Fibroblast of upper back skin (primary cell): ENCODE measurements around the gene ZNF714.
"Not testable (repeated sequence)": the region's sequence is repeated elsewhere in the genome, so short reads cannot be mapped to it uniquely, and the experiment has no call there.

Source experiments
- DNase-seq: peaks from one replicate; pipeline ENCODE4 v3.0.0-alpha.2; 2013

ZNF714 gene

DNA sequence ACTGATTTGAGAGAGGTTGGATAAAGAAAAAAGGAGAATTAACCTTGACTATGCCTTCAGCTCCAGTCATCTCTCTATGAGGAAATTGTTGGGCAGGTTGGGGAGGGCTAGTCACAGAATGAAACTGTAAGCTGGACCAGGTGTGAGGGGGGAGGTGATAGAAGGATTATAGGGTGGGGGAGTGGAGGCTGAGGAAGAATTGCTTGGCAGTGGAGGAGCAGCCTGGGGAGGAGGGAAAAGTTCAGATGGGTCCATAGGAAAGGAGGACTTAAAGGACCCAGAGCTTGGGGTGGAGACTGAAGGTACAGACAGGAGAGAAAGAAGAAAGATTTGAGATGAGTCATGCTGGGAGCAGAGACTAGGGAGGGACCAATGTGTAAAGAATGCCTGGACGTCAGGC, 51.6 kb downstream of the ZNF714 start:
- DNase-seq = no peak

- no peak for DNase-seq
Observed at GRCh38 chr19:21134934-21135366, 52.9 kb downstream of the ZNF714 start.

DNA sequence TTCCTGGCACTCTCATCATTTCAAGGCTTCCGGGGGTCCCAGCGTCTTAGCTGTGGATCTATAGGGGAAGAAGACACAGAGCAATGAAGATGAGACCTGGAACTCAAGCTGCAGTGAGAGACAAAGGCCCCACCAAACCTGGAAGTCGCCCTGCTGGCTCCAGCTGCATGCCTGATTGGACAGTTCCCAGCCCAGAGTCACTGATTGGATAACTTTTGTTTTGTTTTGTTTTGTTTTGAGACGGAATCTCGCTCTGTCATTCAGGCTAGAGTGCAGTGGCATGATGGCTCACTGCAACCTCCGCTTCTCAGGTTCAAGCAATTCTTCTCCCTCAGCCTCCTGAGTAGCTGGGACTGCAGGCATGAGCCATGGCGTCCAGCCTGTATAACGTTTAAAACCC, 53.4 kb downstream of the ZNF714 start:
- no peak for DNase-seq

- no peak for DNase-seq
Observed at GRCh38 chr19:21138130-21138529, 56.1 kb downstream of the ZNF714 start.

GRCh38 chr19:21141006-21141405, 59.0 kb downstream of the ZNF714 start:
- DNase-seq = not testable (repeated sequence)

DNA sequence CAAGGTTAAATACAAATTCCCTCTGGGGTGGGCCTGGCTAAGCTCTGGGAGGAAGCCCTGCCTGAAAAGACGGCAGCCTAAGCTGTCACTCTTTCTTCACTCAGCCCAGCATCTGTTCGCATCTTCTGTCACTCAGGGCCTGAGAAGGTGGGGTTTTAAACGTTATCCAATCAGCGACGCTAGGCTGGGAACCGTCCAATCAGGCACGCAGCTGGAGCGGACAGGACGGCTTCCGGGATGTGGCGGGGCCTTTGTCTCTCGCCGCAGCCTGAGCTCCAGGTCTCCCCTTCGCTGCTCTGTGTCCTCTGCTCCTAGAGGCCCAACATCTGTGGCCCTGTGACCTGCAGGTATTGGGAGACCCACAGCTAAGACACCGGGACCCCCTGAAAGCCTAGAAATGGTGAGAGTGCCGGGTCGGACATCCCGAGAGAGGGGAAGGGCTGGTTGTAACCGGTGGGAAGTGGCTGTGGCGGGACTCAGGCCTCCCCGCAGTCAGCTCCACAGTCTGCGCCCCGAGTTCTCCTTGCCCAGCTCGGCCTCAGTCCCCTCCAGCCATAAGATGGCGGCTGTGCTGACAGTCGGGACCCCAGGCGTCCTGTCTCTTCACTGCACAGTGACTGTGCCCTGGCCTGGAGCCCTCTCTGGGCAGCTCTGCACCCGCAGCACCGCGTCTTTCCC, 59.9 kb downstream of the ZNF714 start, which contains the start of gene ZNF431:
TSS of gene ZNF431 (plus strand) at position 254 of the 678 bp plus-strand sequence. CDS start at position 398, 144 bp downstream.
- DNase-seq = peak; percentile 94

DNA sequence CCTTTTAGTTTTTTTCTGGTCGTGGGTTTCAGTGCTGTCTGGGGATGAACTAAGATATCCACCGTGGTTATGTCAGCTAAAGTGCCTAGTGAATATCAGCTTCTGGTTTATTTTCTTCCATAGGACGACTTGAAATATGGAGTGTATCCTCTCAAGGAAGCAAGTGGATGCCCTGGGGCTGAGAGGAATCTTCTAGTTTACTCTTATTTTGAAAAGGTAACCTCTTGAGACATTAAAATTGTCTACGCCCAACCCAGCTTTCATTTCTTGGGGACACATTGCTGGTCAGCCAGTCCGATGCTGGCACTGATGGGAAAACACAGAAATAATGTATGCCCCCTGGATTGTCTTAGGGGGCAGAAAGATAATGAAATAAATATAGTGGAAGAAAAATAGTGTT, 61.4 kb downstream of the ZNF714 start:
- DNase-seq = no peak

- no peak for DNase-seq
Observed at GRCh38 chr19:21143854-21144253, 61.9 kb downstream of the ZNF714 start.

DNA sequence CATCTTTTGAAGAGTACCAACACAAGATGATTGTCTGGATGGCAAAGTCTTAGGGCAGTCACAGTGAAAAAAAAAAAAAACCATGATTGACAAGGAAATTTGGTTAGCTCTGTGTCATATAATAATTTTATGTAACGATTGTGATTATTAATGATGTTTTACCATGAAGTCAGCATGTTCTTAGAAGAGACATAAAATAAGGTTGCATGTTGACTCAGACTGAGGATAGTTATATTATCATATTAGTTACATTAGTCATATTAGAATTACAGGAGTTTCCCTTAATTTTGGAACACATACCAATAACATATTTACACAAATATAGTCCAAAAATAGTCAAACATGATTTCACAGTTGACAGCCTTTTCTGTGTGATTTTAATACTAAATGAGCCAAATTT, 65.5 kb downstream of the ZNF714 start:
- no peak for DNase-seq

- no peak for DNase-seq
Observed at GRCh38 chr19:21148681-21149080, 66.7 kb downstream of the ZNF714 start.

- DNase-seq = no peak
Observed at GRCh38 chr19:21149877-21150276, 67.9 kb downstream of the ZNF714 start.

GRCh38 chr19:21151460-21151859, 69.5 kb downstream of the ZNF714 start:
- DNase-seq = no peak

GRCh38 chr19:21158523-21159135, 76.6 kb downstream of the ZNF714 start:
- DNase-seq = peak; percentile 22

DNA sequence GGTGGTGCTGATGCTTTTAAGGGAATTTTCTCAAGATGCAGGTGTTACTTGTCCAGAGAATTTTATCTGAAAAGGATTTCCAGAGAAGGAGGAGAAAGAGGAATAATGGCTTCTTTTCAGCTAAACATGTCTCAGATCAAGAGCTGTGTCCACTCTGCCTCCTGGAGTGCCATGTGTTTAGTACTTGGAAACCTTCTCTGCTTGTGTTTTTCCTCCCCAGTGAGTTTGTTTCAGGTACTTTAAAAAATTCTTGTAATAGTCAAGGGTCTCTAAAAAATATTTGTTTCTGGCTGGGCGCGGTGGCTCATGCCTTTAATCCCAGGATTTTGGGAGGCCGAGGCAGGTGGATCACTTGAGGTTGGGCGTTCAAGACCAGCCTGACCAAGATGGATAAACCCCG, 82.5 kb downstream of the ZNF714 start:
- DNase-seq = no peak

- no peak for DNase-seq
Observed at GRCh38 chr19:21166436-21166835, 84.4 kb downstream of the ZNF714 start.
